Astrocyte (in vitro differentiated cells and primary cell): ENCODE measurements around the gene DLGAP1. TPM values are rescaled to one million over a fixed set of nuclear protein-coding genes. Genes with fewer than 3 reads are reported as not detected.

ENCODE experiments used
- DNase-seq: peaks from one replicate; pipeline ENCODE4 v3.0.0-alpha.2; 2010; ENCODE audit warnings: low read depth
- FAIRE-seq: peaks from 2 replicates; lab custom pipeline; 2011; peaks lifted over from hg19 to GRCh38; lab: Jason Lieb, UNC
- H2AFZ ChIP-seq: 2 replicates; pipeline ENCODE4 v1.6.0; 2012; ENCODE audit warnings: low read depth, low read length, inconsistent platforms
- H3K27ac ChIP-seq: 2 replicates; pipeline ENCODE4 v1.5.1; 2011; ENCODE audit warnings: low read depth, low read length, inconsistent platforms
- H3K27me3 ChIP-seq: 2 replicates; pipeline ENCODE4 v1.6.0; 2011; ENCODE audit warnings: low read length, inconsistent platforms; ENCODE audit not compliant: insufficient read depth
- H3K36me3 ChIP-seq: 2 replicates; pipeline ENCODE4 v1.5.1; 2011; ENCODE audit warnings: low read length, inconsistent platforms; ENCODE audit not compliant: insufficient read depth
- H3K4me1 ChIP-seq: 2 replicates; pipeline ENCODE4 v1.5.1; 2011; ENCODE audit warnings: low read length, inconsistent platforms; ENCODE audit not compliant: insufficient read depth
- H3K4me2 ChIP-seq: 2 replicates; pipeline ENCODE4 v1.6.0; 2012; ENCODE audit warnings: low read length, inconsistent platforms
- H3K4me3 ChIP-seq: 2 replicates; pipeline ENCODE4 v1.5.1; 2011; ENCODE audit warnings: low read depth, mild to moderate bottlenecking, low read length, inconsistent platforms; ENCODE audit not compliant: insufficient read depth
- H3K79me2 ChIP-seq: 2 replicates; pipeline ENCODE4 v1.6.0; 2012; ENCODE audit warnings: mild to moderate bottlenecking, low read length, inconsistent platforms; ENCODE audit not compliant: insufficient read depth
- H3K9ac ChIP-seq: 2 replicates; pipeline ENCODE4 v1.6.0; 2012; ENCODE audit warnings: mild to moderate bottlenecking, low read length, inconsistent platforms
- H3K9me3 ChIP-seq: 2 replicates; pipeline ENCODE4 v1.5.1; 2012; ENCODE audit warnings: low read depth, mild to moderate bottlenecking, low read length, inconsistent platforms; ENCODE audit not compliant: insufficient read depth
- H4K20me1 ChIP-seq: 2 replicates; pipeline ENCODE4 v1.6.0; 2012; ENCODE audit warnings: low read length, inconsistent platforms; ENCODE audit not compliant: insufficient read depth
- H3K27ac Mint-ChIP-seq: one replicate; pipeline ENCODE4 v1.8.0; 2021; ENCODE audit warnings: mild to moderate bottlenecking, mixed read lengths; ENCODE audit not compliant: unreplicated experiment
- H3K27me3 Mint-ChIP-seq: one replicate; pipeline ENCODE4 v1.8.0; 2021; ENCODE audit warnings: low read depth, mixed read lengths; ENCODE audit not compliant: unreplicated experiment
- H3K36me3 Mint-ChIP-seq: one replicate; pipeline ENCODE4 v1.8.0; 2021; ENCODE audit warnings: low read depth, mixed read lengths; ENCODE audit not compliant: unreplicated experiment
- H3K4me1 Mint-ChIP-seq: one replicate; pipeline ENCODE4 v1.8.0; 2021; ENCODE audit warnings: low read depth, mixed read lengths; ENCODE audit not compliant: unreplicated experiment
- H3K4me3 Mint-ChIP-seq: one replicate; pipeline ENCODE4 v1.8.0; 2021; ENCODE audit warnings: mild to moderate bottlenecking, moderate library complexity, mixed read lengths; ENCODE audit not compliant: unreplicated experiment
- H3K9me3 Mint-ChIP-seq: one replicate; pipeline ENCODE4 v1.8.0; 2021; ENCODE audit warnings: mild to moderate bottlenecking, mixed read lengths; ENCODE audit not compliant: unreplicated experiment
- CTCF ChIP-seq: IDR thresholded peaks from 2 replicates; pipeline ENCODE4 v1.5.1; 2011; ENCODE audit warnings: low read depth, mild to moderate bottlenecking, inconsistent platforms, low read length, moderate library complexity; ENCODE audit not compliant: insufficient read depth
- EZH2 ChIP-seq: IDR thresholded peaks from 2 replicates; pipeline ENCODE4 v1.6.1; 2012; ENCODE audit warnings: mild to moderate bottlenecking, low read length, inconsistent platforms; ENCODE audit not compliant: insufficient read depth
- total RNA-seq: library from RNA; stranded (reverse); gene quantifications from 2 replicates; pipeline ENCODE4 v1.2.1, GENCODE V29; 2021

DLGAP1 gene
- total RNA-seq, 1 donor from 2014 or later: 2.3 TPM

DNA sequence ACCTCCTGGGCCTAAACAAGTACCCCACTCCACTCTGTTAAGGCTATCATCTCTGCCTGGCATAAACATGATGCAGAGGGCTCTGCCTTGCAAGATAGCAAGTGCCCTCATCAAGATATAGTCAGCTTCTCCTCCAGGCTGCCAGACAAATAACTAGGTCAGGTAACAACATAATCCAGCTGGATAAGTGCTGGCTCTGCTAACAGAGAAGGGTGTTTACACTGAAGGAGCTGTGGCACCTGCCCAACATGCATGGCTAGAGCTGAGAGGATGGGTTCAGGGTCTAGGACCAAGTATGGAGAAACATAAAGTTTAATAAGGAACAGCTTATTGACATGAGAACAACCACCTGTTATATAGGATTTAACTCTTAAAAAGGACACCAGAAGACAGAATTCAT, 42.8 kb downstream of the DLGAP1 start:
- H3K36me3 ChIP-seq: no peaks in the 10 kb centered on the region
- H3K4me2 ChIP-seq: no peak overlapping the region
- H3K9ac ChIP-seq: no peak overlapping the region
- H3K79me2 ChIP-seq: no peaks in the 10 kb centered on the region
- Mint-ChIP-seq H3K4me3 (no peak overlapping the region), H3K36me3 (no peaks in the 10 kb centered on the region), H3K9me3 (no peaks in the 10 kb centered on the region), H3K27ac (no peak overlapping the region), H3K4me1 (no peaks in the 10 kb centered on the region), H3K27me3 (no peaks in the 10 kb centered on the region)
- no peaks in the 10 kb centered on the region for H4K20me1 ChIP-seq
- no peak overlapping the region for H3K27ac ChIP-seq
- H2AFZ ChIP-seq: no peak overlapping the region
- TF ChIP-seq CTCF: no peak
- no peak for TF ChIP-seq EZH2
- no peak for FAIRE-seq
- no peaks in the 10 kb centered on the region for H3K9me3 ChIP-seq
- H3K4me1 ChIP-seq: no peaks in the 10 kb centered on the region
- no peak for DNase-seq
- H3K27me3 ChIP-seq: no peaks in the 10 kb centered on the region
- H3K4me3 ChIP-seq: no peak overlapping the region

GRCh38 chr18:4406856-4407255, 48.3 kb downstream of the DLGAP1 start:
- Histone ChIP-seq H4K20me1 (no peaks in the 10 kb centered on the region), H2AFZ (no peak overlapping the region), H3K9ac (no peak overlapping the region), H3K9me3 (no peaks in the 10 kb centered on the region), H3K79me2 (no peaks in the 10 kb centered on the region), H3K27ac (no peak overlapping the region), H3K4me2 (no peak overlapping the region), H3K27me3 (no peaks in the 10 kb centered on the region), H3K36me3 (no peaks in the 10 kb centered on the region), H3K4me3 (no peak overlapping the region), H3K4me1 (no peaks in the 10 kb centered on the region)
- TF ChIP-seq CTCF: no peak
- no peak for TF ChIP-seq EZH2
- H3K27me3 Mint-ChIP-seq: no peaks in the 10 kb centered on the region
- H3K9me3 Mint-ChIP-seq: no peaks in the 10 kb centered on the region
- no peak overlapping the region for H3K4me3 Mint-ChIP-seq
- no peak for FAIRE-seq
- H3K27ac Mint-ChIP-seq: no peak overlapping the region
- DNase-seq: no peak
- H3K4me1 Mint-ChIP-seq: no peaks in the 10 kb centered on the region
- H3K36me3 Mint-ChIP-seq: no peaks in the 10 kb centered on the region

DNA sequence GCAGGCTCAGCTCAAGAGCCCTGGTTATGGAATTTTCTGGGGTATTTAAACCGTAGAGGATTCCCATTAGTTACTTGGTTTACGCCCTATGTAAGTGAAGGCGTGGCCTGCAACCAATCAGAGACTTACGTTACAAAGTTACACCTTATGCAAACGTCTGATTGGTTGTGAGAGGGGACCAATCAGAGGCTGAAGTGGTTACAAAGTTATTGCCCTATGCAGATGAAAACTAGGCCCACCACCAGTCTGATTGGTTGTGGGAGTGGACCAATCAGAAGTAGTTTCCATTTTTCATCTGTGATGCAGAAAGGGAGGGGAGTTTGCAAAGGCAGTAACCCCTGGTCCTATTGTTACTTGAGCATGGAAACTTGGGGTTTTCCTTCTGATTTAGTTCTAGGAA, 49.1 kb downstream of the DLGAP1 start:
- TF ChIP-seq CTCF (no peak), EZH2 (no peak)
- no peaks in the 10 kb centered on the region for H3K27me3 Mint-ChIP-seq
- no peaks in the 10 kb centered on the region for H4K20me1 ChIP-seq
- H3K27ac Mint-ChIP-seq: no peak overlapping the region
- no peak overlapping the region for H3K4me2 ChIP-seq
- H3K9ac ChIP-seq: no peak overlapping the region
- DNase-seq (no peak), FAIRE-seq (no peak)
- H3K79me2 ChIP-seq: no peaks in the 10 kb centered on the region
- H3K9me3 Mint-ChIP-seq: no peaks in the 10 kb centered on the region
- no peaks in the 10 kb centered on the region for H3K27me3 ChIP-seq
- H2AFZ ChIP-seq: no peak overlapping the region
- H3K36me3 Mint-ChIP-seq: no peaks in the 10 kb centered on the region
- no peaks in the 10 kb centered on the region for H3K4me1 Mint-ChIP-seq
- no peak overlapping the region for H3K27ac ChIP-seq
- H3K36me3 ChIP-seq: no peaks in the 10 kb centered on the region
- no peak overlapping the region for H3K4me3 ChIP-seq
- no peaks in the 10 kb centered on the region for H3K9me3 ChIP-seq
- no peak overlapping the region for H3K4me3 Mint-ChIP-seq
- H3K4me1 ChIP-seq: no peaks in the 10 kb centered on the region
